ENCODE results near the gene PRDM11.
A peak's percentile ranks its signal among the peaks of the same experiment; 100 is the strongest.

The PRDM11 gene

DNA sequence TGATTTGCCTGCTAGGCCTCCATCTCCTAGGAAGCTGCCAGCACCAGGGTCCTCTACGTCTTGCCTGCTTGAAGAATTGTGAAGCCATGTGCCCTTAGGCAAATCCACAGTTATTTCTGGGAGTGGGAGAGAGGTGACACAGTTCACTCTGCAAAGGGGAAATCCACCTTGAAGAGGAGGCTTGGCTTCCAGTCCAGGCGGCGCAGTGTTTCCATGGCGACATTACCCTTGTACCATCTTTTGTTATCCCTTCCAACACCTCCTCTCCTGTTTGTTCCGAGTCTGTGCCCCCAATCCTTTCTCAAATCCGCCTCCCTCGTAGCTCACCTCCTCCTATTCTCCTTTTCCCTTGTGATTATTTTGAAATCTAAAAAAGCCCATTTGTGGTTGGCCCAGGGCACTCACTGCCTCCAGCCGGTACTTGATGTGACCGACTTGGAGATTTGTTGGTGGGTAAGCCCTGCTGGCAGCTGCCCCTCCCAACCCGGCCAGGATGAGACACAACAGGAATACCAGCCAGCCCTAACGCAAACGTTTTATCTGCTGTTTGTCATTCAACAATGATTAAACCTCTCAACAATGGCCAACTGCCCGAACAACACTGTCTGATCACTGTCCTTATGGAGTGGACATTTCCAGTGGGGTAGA lies 121.3 kb downstream of the PRDM11 start:
- peak; percentile 48 to 61 for DNase-seq

DNA sequence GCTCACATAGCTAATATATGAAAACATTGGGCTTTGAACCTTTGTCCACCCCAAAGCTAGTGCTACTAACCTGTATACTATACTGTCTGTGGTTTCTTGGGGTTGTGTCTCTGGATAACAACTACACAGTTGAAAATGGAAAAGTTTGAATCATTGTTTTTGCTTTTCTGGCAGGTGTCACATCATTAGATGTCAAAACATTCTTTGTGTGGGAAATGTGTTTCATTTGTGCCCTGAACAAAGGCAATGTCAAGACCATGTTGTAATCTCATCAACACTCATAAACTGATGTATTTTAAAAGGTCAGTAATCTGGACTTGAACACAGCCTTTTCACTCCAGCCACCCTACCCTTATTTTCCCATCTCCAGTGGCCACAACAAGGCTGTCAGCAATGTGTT lies 123.2 kb downstream of the PRDM11 start:
- DNase-seq: no peak

DNA sequence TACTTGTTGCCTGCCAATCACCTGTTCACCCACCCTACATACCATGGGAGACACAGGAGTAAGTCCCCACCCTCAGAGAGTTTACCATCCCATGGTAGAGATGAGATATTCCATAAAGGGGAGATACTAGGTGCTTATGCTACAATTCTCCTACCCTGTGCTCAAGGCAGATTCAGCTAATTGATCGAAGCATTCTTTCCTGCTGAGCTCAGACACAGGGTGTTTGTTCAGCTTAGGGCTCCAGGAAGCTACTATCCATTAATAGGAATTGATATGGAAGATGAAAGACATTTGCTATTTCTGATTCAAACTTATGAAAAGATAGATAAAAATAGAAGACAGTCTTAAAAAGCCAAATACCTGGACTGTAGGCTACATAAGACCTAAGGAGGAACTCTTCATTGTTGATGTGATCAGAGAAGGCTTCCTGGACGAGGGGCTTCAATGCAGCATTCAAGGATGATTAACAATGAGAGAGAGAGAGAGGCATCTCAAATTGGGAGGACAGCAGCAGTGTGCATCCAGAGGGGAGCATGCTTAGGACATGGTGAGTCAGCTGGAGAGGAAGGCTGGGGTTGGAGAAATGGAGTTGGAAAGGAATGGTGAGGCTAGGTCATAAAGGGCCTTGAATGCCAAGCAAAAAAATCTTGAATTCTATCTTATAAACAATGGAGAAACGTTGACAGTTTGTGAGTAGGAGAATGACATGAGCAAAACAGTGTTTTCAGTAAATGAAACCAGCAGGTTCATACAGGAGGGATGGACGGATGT lies 124.7 kb downstream of the PRDM11 start:
- DNase-seq: no peak

DNA sequence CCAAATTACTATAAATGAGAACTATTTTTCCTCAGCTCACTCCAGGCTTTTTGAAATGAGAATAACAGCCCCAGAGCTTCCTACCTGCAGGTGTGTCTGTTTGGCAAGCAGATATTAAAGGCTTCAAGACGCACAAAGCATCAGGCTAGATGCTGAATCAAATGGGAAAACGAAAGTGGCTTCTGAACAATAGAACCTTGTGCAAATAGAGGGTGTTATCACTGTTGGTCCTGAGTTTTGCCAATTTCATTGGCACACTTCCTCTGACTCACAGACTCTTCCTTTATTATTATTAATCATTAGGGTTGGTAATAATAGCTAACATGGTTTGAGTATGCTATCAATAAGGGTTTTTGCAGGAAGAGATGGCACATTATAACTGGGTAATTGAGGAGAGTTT lies 126.3 kb downstream of the PRDM11 start:
- no peak for DNase-seq

GRCh38 chr11:45273509-45273908 lies 127.1 kb downstream of the PRDM11 start:
- no peak for DNase-seq

GRCh38 chr11:45274206-45274605 lies 127.8 kb downstream of the PRDM11 start:
- no peak for DNase-seq

- no peak for DNase-seq
These were observed 129.4 kb downstream of the PRDM11 start for GRCh38 chr11:45275828-45276227.

DNA sequence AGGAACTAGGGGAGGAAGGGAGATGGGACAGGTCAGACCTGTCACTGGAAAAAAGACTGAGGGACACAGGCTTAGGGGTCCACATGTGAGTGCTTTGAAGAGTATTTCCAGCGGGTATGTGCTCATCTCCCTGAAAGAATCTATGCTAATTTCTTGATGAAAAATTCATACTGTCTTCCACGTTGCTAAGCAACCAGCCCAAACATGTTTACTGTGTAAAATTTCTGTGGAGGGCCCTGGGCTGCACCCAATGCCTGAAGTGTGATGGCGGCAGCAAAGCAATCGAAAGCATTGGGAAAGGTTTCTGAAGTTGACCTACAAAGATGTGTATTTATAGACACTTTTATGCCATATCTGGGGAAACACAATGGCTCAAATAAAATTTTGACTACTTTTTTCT lies 132.3 kb downstream of the PRDM11 start:
- no peak for DNase-seq

- no peak for DNase-seq
These were observed 133.2 kb downstream of the PRDM11 start for GRCh38 chr11:45279645-45280044.

GRCh38 chr11:45280449-45280848 lies 134.0 kb downstream of the PRDM11 start:
- no peak for DNase-seq

DNA sequence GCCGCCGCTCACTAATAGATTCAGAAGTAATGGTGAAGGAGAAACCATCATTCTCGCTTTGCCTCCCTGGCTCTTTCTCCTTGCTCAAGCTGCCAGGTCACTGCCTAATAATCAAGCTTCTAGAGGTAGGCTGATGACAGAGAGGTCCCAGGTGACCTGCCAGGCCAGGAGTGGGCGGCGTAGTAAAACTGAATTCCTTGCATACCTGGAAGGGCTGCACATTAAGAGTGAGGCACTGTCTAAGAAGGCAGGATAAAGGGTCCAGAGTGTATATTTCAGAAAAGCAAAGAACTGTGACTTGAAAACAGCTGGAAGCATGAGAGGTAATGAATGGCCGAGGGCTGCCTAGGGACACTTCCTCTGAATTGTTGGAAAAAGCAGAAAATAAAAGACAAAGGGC lies 135.6 kb downstream of the PRDM11 start:
- no peak for DNase-seq

Measured in NCI-H524 (cell line).